ENCODE results near the gene FBXO10. TPM values are rescaled to one million over a fixed set of nuclear protein-coding genes. Genes with fewer than 3 reads are reported as not detected.

Gene FBXO10
- total RNA-seq, 1 experiment from 2014 or later = 3.3 TPM

DNA sequence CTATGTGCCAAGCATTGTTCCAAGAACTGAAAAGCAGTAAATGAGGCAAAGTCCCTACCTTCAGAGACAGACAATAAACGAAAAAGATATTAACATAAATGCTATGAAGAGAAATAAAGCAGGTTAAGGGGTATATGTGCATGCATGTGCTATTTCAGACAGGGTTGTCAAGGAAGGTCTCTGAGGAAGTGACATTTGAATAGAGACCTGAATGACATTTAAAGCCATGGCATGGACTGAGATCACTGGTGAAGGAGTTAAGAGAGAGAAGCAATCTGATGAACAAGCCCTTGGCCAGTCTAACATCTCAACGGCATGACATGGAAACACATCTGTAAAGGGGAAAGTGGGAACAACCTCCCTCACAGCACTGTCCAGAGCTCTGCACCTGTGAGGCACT lies 14.5 kb downstream of the FBXO10 start:
- DNase-seq (ENCODE audit: low read depth) = no peak
- in situ Hi-C loops (cut with HindIII; ENCODE audit: low pct_unique_long_range_greater_than_20kb, low sequenced_read_pairs) = no loop called here

DNA sequence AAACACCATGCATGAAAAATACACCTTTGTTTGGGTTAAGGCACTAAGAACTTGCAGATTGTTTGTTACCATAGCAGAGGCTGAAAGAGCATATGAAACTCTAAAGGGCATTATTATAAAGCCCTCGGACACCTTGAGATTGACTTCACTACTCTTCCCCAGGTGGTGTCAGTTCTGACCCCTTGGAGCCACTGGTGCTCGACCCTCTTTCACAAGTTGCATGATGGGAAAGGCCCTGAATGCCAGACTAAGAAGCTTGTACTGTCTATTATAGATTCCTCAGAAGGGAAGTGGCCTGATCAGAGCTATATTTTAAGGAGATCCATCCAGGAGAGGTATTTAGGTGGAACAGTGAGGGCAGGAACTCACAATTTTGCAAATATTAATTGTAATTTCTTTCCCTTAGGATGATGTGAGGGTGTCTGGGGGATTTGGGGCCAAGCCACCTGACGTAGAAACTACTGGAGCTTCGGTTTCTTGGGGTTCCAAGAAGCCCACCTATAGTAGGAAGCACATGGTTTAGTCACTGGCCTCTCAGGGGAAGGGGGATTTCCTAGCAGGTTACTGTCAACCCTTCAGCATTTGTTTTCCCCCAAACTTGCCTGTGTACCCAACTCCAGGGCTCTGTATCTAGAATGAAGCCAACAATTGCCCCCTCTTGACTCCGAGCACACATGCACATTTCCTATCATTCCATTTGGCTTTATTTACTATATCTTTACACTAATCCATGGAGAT lies 16.2 kb downstream of the FBXO10 start:
- in situ Hi-C loops (cut with HindIII; ENCODE audit: low pct_unique_long_range_greater_than_20kb, low sequenced_read_pairs) = no loop called here

DNA sequence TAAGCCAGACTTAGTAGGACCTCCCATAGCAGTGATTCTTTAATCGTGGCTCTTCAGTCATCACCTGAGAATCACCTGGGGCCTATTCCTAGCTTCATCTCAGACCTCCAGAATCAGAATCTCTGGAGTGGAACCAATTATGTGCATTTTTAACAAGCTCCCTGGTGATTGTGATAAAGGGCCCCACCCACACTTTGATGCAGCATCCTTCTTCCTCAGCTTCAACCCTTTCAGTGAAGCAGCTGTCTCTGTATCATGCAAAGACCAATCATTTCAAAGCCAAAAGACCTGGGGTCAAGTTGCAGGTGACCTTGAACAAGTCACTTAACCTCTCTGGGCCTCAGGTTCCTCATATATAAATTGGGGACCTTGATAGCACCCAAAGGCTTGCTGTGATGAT lies 17.1 kb downstream of the FBXO10 start:
- in situ Hi-C loops (cut with HindIII; ENCODE audit: low pct_unique_long_range_greater_than_20kb, low sequenced_read_pairs) = no loop called here

More for the DNA sequence above, 16.2 kb downstream of the FBXO10 start:
- no peak for DNase-seq (ENCODE audit: low read depth)

DNA sequence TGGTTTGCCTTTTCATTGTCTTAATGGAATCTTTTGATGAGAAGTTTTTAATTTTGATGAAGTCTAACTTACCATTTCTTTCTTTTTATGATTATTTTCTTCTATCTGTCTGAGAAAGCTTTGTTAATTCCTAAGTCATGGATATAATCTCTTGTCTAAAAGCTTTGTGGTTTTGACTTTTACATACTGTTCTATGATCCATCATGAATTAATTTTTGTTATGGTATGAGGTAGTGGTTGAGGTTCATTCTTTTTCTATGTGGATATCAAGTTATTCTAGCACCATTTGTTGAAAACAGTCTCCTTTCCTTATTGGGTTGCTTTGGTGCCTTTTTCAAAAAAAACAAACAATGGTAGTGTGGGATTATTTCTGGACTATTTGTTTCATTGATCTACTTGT lies 20.4 kb downstream of the FBXO10 start:
- in situ Hi-C loops (cut with HindIII; ENCODE audit: low pct_unique_long_range_greater_than_20kb, low sequenced_read_pairs) = no loop called here
- no peak for DNase-seq (ENCODE audit: low read depth)

More for the DNA sequence above, 17.1 kb downstream of the FBXO10 start:
- DNase-seq (ENCODE audit: low read depth) = no peak

DNA sequence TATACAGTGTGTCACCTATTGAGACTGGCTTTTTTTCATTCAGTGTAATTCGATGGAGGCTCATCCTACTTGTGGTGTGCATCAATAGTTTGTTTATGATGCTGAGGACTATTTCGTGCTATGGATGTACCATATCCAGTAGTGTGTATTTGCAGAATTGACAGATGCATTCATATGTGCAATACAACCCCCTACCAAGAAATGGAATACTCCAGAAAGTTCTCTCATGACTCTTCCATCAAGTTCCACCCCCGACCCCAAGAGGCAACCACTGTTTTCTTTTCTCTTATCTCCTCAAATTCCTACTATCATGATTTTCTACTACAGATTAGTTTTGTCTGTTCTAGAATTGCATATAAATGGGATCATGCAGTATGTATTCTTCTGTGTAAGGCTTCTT lies 21.9 kb downstream of the FBXO10 start:
- in situ Hi-C loops (cut with HindIII; ENCODE audit: low pct_unique_long_range_greater_than_20kb, low sequenced_read_pairs) = no loop called here
- no peak for DNase-seq (ENCODE audit: low read depth)

DNA sequence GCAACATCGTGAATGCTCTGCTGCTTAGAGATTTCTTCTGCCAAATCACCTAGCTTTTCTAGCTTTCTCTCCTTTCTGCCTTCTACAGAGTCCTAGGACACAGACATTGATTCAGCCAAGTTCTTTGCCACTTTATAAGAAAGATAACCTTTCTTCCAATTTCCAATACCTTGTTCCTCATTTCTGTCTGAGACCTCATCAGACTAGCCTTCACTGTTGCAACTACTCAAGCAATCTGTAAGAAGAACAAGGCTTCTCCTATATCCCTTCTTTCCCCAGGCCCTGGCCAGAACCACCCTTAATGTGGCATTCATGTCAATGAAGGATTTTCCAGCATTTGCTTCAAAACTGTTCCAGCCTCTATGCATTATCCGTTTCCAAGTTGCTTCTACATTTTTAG lies 24.3 kb downstream of the FBXO10 start:
- DNase-seq (ENCODE audit: low read depth) = no peak
- in situ Hi-C loops (cut with HindIII; ENCODE audit: low pct_unique_long_range_greater_than_20kb, low sequenced_read_pairs) = no loop called here

GRCh38 chr9:37551468-37551867 lies 24.7 kb downstream of the FBXO10 start:
- DNase-seq (ENCODE audit: low read depth) = no peak
- in situ Hi-C loops (cut with HindIII; ENCODE audit: low pct_unique_long_range_greater_than_20kb, low sequenced_read_pairs) = no loop called here

- DNase-seq (ENCODE audit: low read depth) = no peak
- in situ Hi-C loops (cut with HindIII; ENCODE audit: low pct_unique_long_range_greater_than_20kb, low sequenced_read_pairs) = no loop called here
Observed at GRCh38 chr9:37550781-37551180, 25.4 kb downstream of the FBXO10 start.

DNA sequence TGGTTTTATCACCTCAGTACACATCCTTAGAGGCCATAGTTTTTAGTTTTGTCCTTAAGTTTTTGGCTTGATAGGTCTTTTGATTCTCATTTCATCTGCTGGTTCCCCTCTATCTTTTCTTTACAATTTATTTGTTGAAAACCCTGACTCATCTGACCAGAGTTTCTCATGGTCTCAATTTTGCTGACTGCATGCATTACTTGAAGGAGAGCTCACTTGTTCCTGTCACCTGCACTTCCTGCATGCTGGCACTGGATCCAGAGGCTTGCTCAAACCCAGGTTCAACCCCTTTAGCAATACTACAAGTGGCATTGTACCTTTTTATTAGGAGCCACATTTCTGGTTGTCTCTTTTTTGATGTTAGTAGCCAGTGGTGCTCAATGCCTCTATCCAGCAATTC lies 26.7 kb downstream of the FBXO10 start:
- DNase-seq (ENCODE audit: low read depth) = no peak
- in situ Hi-C loops (cut with HindIII; ENCODE audit: low pct_unique_long_range_greater_than_20kb, low sequenced_read_pairs) = no loop called here

DNA sequence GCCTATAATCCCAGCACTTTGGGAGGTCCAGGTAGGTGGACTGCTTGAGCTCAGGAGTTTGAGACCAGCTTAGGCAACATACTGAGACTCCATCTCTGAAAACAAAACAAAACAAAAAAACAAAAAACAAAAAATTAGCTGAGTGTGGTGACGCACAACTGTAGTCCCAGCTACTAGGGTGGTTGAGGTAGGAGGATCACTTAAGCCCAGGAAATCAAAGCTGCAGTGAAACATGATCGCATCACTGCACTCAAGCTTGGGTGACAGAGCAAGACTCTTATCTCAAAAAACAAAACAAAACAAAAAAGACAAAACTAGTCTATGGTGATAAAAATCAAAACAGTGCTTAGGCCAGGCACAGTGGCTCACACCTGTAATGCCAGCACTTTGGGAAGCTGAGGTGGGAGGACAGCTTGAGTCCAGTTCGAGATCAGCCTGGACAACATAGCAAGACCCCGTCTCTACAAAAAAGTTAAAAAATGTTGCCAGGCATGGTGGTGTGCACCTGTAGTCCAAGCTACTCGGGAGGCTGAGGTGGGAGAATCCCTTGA lies 28.8 kb downstream of the FBXO10 start:
- in situ Hi-C loops (cut with HindIII; ENCODE audit: low pct_unique_long_range_greater_than_20kb, low sequenced_read_pairs) = no loop called here
- DNase-seq (ENCODE audit: low read depth) = no peak

DNA sequence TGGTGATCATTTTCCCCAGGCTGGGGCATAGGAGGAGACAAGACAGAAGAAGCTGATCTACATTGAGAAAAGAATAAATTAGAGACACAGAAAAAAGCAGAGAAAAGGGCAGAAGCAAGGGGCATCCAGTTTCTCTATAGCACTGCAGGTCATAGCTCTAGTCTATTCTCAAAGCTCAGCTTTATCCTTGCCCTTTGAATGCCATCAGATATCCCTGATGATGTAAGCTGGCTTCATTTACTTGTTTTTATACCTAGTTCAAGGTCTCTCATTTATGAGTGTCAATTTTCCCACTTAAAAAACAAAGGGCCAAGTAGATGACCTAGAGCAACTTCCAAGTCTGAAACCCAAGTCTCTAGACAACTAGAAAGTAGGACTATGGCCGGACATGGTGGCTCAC lies 32.7 kb downstream of the FBXO10 start:
- no peak for DNase-seq (ENCODE audit: low read depth)
- in situ Hi-C loops (cut with HindIII; ENCODE audit: low pct_unique_long_range_greater_than_20kb, low sequenced_read_pairs) = no loop called here

DNA sequence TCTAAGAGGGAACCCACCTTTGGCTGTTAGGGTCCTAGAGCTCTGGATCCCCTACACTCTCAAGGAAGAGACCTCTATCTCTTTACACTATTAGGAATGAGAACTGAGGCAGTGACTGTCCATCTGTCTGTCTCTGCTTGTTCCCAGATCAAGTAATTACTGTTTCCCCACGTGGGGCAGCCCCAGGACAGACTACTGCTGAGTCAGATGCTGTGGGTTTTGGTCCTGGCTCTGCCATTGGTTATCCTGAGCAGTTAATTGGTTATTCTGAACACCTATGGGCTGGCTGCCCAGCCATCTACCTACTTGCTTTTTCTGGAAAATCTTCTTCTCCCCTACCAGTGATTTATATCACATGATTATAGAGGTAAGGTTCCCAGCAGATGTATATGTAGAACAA lies 33.3 kb downstream of the FBXO10 start:
- in situ Hi-C loops (cut with HindIII; ENCODE audit: low pct_unique_long_range_greater_than_20kb, low sequenced_read_pairs) = no loop called here
- DNase-seq (ENCODE audit: low read depth) = no peak

- in situ Hi-C loops (cut with HindIII; ENCODE audit: low pct_unique_long_range_greater_than_20kb, low sequenced_read_pairs) = no loop called here
- DNase-seq (ENCODE audit: low read depth) = no peak
Observed at GRCh38 chr9:37542488-37542887, 33.7 kb downstream of the FBXO10 start.

- DNase-seq (ENCODE audit: low read depth) = no peak
- in situ Hi-C loops (cut with HindIII; ENCODE audit: low pct_unique_long_range_greater_than_20kb, low sequenced_read_pairs) = no loop called here
Observed at GRCh38 chr9:37541465-37541864, 34.7 kb downstream of the FBXO10 start.

- DNase-seq (ENCODE audit: low read depth) = no peak
- in situ Hi-C loops (cut with HindIII; ENCODE audit: low pct_unique_long_range_greater_than_20kb, low sequenced_read_pairs) = no loop called here
Observed at GRCh38 chr9:37540634-37541033, 35.5 kb downstream of the FBXO10 start.

GRCh38 chr9:37539634-37540033 lies 36.5 kb downstream of the FBXO10 start:
- DNase-seq (ENCODE audit: low read depth) = no peak
- in situ Hi-C loops (cut with HindIII; ENCODE audit: low pct_unique_long_range_greater_than_20kb, low sequenced_read_pairs) = no loop called here

DNA sequence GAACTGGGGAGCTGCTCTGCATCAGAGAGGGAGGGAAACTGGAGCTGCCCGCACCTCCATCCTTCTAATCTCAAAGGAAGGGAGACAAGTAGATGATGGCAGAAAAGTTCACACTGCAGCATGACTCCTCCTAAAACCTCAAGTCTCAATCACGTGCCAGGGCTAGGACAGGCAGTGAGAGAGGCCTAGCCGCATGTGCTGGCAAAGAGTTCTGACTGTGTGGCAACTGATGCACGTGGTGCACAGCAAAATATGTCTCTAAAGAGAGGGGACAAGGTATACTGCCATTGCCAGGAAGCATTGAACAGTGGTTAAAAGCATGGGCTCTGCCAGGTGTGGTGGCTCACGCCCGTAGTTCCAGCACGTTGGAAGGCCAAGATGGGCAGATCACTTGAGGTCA lies 38.1 kb downstream of the FBXO10 start:
- in situ Hi-C loops (cut with HindIII; ENCODE audit: low pct_unique_long_range_greater_than_20kb, low sequenced_read_pairs) = no loop called here
- no peak for DNase-seq (ENCODE audit: low read depth)

GRCh38 chr9:37534901-37535300 lies 41.3 kb downstream of the FBXO10 start:
- in situ Hi-C loops (cut with HindIII; ENCODE audit: low pct_unique_long_range_greater_than_20kb, low sequenced_read_pairs) = no loop called here

DNA sequence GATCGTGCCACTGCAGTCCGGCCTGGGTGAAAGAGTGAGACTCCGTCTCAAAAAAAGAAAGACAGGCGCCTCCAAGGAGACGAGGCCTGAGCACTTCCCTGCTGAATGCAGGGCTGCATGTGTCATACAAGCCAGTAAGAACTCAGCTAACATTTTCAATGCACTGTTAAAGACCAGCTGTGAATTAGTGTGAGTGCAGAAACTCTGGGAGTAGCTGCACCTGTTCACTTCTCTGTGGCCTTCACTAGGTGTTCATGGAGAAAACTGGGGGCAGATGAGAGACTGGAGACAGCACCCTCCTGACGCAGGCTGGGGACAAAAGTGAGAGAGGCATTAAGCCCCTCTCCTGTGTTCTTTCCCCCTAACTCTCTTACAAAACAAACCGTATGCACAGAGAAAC lies 41.8 kb downstream of the FBXO10 start:
- in situ Hi-C loops (cut with HindIII; ENCODE audit: low pct_unique_long_range_greater_than_20kb, low sequenced_read_pairs) = no loop called here
- no peak for DNase-seq (ENCODE audit: low read depth)

More at GRCh38 chr9:37534901-37535300, 41.3 kb downstream of the FBXO10 start:
- DNase-seq (ENCODE audit: low read depth) = no peak

- in situ Hi-C loops (cut with HindIII; ENCODE audit: low pct_unique_long_range_greater_than_20kb, low sequenced_read_pairs) = no loop called here
- no peak for DNase-seq (ENCODE audit: low read depth)
Observed at GRCh38 chr9:37531699-37532098, 44.5 kb downstream of the FBXO10 start.
